Calu3 (cell line): ENCODE results near the gene ABCA8. TPM values are rescaled to one million over a fixed set of nuclear protein-coding genes. Genes with fewer than 3 reads are reported as not detected.

ENCODE experiments used
- BruUV-seq: library from RNA; stranded (reverse); fragments of 400-500 nt; replicated peaks from 2 replicates; lab custom pipeline; 2021; lab: Mats Ljungman, UMichigan
- CTCF ChIA-PET: fragments of 300-600 bp; sonication (Branson Sonifier 250); formaldehyde crosslinking; loops from one replicate; lab custom pipeline; 2022; ENCODE audit warnings: antibody characterized with exemption; lab: Charles Lee
- DNase-seq: peaks from one replicate; pipeline ENCODE4 v3.0.0; 2022
- H3K27ac Mint-ChIP-seq: one replicate; pipeline ENCODE4 v1.8.0; 2022; ENCODE audit warnings: mixed read lengths; ENCODE audit not compliant: unreplicated experiment
- H3K27me3 Mint-ChIP-seq: one replicate; pipeline ENCODE4 v1.8.0; 2022; ENCODE audit warnings: mixed read lengths; ENCODE audit not compliant: unreplicated experiment
- H3K36me3 Mint-ChIP-seq: one replicate; pipeline ENCODE4 v1.8.0; 2022; ENCODE audit warnings: mild to moderate bottlenecking, moderate library complexity, mixed read lengths; ENCODE audit not compliant: insufficient read depth, unreplicated experiment
- H3K4me1 Mint-ChIP-seq: one replicate; pipeline ENCODE4 v1.8.0; 2022; ENCODE audit warnings: mild to moderate bottlenecking, low read depth, mixed read lengths; ENCODE audit not compliant: unreplicated experiment
- H3K4me3 Mint-ChIP-seq: one replicate; pipeline ENCODE4 v1.8.0; 2022; ENCODE audit warnings: mild to moderate bottlenecking, low read depth, moderate library complexity, mixed read lengths; ENCODE audit not compliant: unreplicated experiment
- H3K9me3 Mint-ChIP-seq: one replicate; pipeline ENCODE4 v1.8.0; 2022; ENCODE audit warnings: low read depth, mixed read lengths; ENCODE audit not compliant: unreplicated experiment
- CTCF ChIP-seq: fragments of 200-600 bp; IDR thresholded peaks from one replicate; pipeline ENCODE4 v1.8.0; 2022; ENCODE audit warnings: antibody characterized with exemption; ENCODE audit not compliant: unreplicated experiment
- intact Hi-C: fragments of 100-400 bp; cut with micrococcal nuclease; formaldehyde crosslinking; loops from one replicate; pipeline ENCODE4 v1.10.0; 2022; ENCODE audit not compliant: unreplicated experiment
- total RNA-seq: library from RNA; stranded (reverse); gene quantifications from 2 replicates; pipeline ENCODE4 v1.2.3, GENCODE V29; 2022

Gene ABCA8
- total RNA-seq, 1 experiment from 2014 or later, result not detected

GRCh38 chr17:68892193-68892592 is 63.0 kb downstream of the ABCA8 start:
- no TSS peak for BruUV-seq
- intact Hi-C loops, result no loop called here
- no peaks in the 10 kb centered on the region for H3K27me3 Mint-ChIP-seq
- DNase-seq, result no peak
- no peaks in the 10 kb centered on the region for H3K36me3 Mint-ChIP-seq
- CTCF ChIA-PET, result no interaction called here
- no peak overlapping the region for H3K4me3 Mint-ChIP-seq
- no peak overlapping the region for H3K27ac Mint-ChIP-seq
- TF ChIP-seq CTCF, result no peak
- H3K9me3 Mint-ChIP-seq, result peaks cover 2% of the 10 kb centered on the region
- no peaks in the 10 kb centered on the region for H3K4me1 Mint-ChIP-seq

GRCh38 chr17:68886401-68886800 is 68.8 kb downstream of the ABCA8 start:
- CTCF ChIA-PET, result no interaction called here
- H3K9me3 Mint-ChIP-seq, result no peaks in the 10 kb centered on the region
- intact Hi-C loops, result no loop called here
- BruUV-seq, result no TSS peak
- H3K36me3 Mint-ChIP-seq, result no peaks in the 10 kb centered on the region
- H3K27me3 Mint-ChIP-seq, result no peaks in the 10 kb centered on the region
- TF ChIP-seq CTCF, result no peak
- DNase-seq, result no peak
- H3K4me1 Mint-ChIP-seq, result no peaks in the 10 kb centered on the region
- no peak overlapping the region for H3K4me3 Mint-ChIP-seq
- no peak overlapping the region for H3K27ac Mint-ChIP-seq

- intact Hi-C loops, result no loop called here
- no peaks in the 10 kb centered on the region for H3K9me3 Mint-ChIP-seq
- no peaks in the 10 kb centered on the region for H3K4me1 Mint-ChIP-seq
- no peak for TF ChIP-seq CTCF
- no peak overlapping the region for H3K27ac Mint-ChIP-seq
- no TSS peak for BruUV-seq
- no peaks in the 10 kb centered on the region for H3K36me3 Mint-ChIP-seq
- no peaks in the 10 kb centered on the region for H3K27me3 Mint-ChIP-seq
- CTCF ChIA-PET, result no interaction called here
- no peak for DNase-seq
- no peak overlapping the region for H3K4me3 Mint-ChIP-seq
These were observed 70.3 kb downstream of the ABCA8 start for GRCh38 chr17:68884888-68885287.

- H3K4me3 Mint-ChIP-seq, result no peak overlapping the region
- CTCF ChIA-PET, result no interaction called here
- BruUV-seq, result no TSS peak
- intact Hi-C loops, result no loop called here
- no peaks in the 10 kb centered on the region for H3K4me1 Mint-ChIP-seq
- H3K27ac Mint-ChIP-seq, result no peak overlapping the region
- DNase-seq, result no peak
- H3K27me3 Mint-ChIP-seq, result no peaks in the 10 kb centered on the region
- peaks cover 4% of the 10 kb centered on the region for H3K9me3 Mint-ChIP-seq
- no peak for TF ChIP-seq CTCF
- H3K36me3 Mint-ChIP-seq, result no peaks in the 10 kb centered on the region
These were observed 76.8 kb downstream of the ABCA8 start for GRCh38 chr17:68878226-68878885.
